Measurements from ENCODE around the gene CYP2A7. TPM values are rescaled to one million over a fixed set of nuclear protein-coding genes. Genes with fewer than 3 reads are reported as not detected.

The CYP2A7 gene
- total and polyA plus RNA-seq, 2 of the 8 experiments (the other 6 are each of a cell fraction or from before 2014, with no cell fraction given): 0.23 TPM; not detected in 1

- Histone ChIP-seq H3K9me3 (ENCODE audit: insufficient read depth in 2 of 2, low read depth in 1 of 2, low read length in 1 of 2) (peaks cover 10 to 13% of the 10 kb centered on the region in 2 experiments), H3K79me2 (ENCODE audit: control insufficient read depth in 1 of 2, insufficient read depth in 2 of 2, low read length in 2 of 2) (no peaks in the 10 kb centered on the region), H3K79me1 (ENCODE audit: low read depth, low read length) (no peaks in the 10 kb centered on the region), H3K18ac (ENCODE audit: extremely low read depth, low read length) (no peak overlapping the region), H4K91ac (replicated peaks; ENCODE audit: insufficient read length, low read length) (no peak overlapping the region), H3K27me3 (replicated peaks in 1 of 4; ENCODE audit: control insufficient read depth in 3 of 4, extremely low read depth in 1 of 4, insufficient read depth in 3 of 4, low read length in 3 of 4) (no peaks in the 10 kb centered on the region), H4K8ac (ENCODE audit: extremely low read depth, insufficient read depth, low read length) (no peak overlapping the region), H2BK20ac (ENCODE audit: low read length) (no peak overlapping the region), H2BK5ac (ENCODE audit: low read depth, low read length) (no peak overlapping the region), H2AK5ac (ENCODE audit: low read depth, low read length) (no peak overlapping the region), H2BK15ac (ENCODE audit: low read length) (no peak overlapping the region), H4K5ac (ENCODE audit: insufficient read length, low read depth, low read length) (no peak overlapping the region), H3K4me2 (ENCODE audit: insufficient read depth in 1 of 2, low read depth in 2 of 2, low read length in 2 of 2) (peak overlapping the region in 1 of 2 experiments; percentile 62; a peak in 1 of 4 replicates), H3K4me1 (replicated peaks in 1 of 4; ENCODE audit: control insufficient read depth in 3 of 4, insufficient read depth in 4 of 4, low read length in 3 of 4) (peaks cover 0 to 3% (median 0%) of the 10 kb centered on the region in 4 experiments; a peak in 1 of 7 replicates), H2BK12ac (ENCODE audit: low read depth, low read length) (no peak overlapping the region), H3K23ac (ENCODE audit: insufficient read length) (no peak overlapping the region), H2AFZ (ENCODE audit: low read length) (no peak overlapping the region), H3K23me2 (ENCODE audit: low read depth, low read length) (no peaks in the 10 kb centered on the region), H3K14ac (ENCODE audit: insufficient read length) (no peak overlapping the region), H3K4me3 (ENCODE audit: extremely low read depth in 1 of 4, insufficient read depth in 2 of 4, low read depth in 3 of 4, low read length in 4 of 4) (no peak overlapping the region), H3K9ac (replicated peaks in 1 of 4; ENCODE audit: extremely low read depth in 1 of 4, low read depth in 3 of 4, low read length in 3 of 4) (no peak overlapping the region), H3K27ac (ENCODE audit: low read depth, low read length) (no peak overlapping the region), H3K36me3 (ENCODE audit: control insufficient read depth in 2 of 4, insufficient read depth in 4 of 4, low read length in 3 of 4) (no peaks in the 10 kb centered on the region), H3K4ac (replicated peaks; ENCODE audit: insufficient read length, low read depth, low read length) (no peak overlapping the region), H3K56ac (replicated peaks; ENCODE audit: insufficient read length, low read depth, low read length) (no peak overlapping the region), H2BK120ac (replicated peaks; ENCODE audit: low read depth, low read length) (no peak overlapping the region), H4K20me1 (replicated peaks in 1 of 2; ENCODE audit: control insufficient read depth in 1 of 2, insufficient read depth in 2 of 2, low read length in 2 of 2) (no peaks in the 10 kb centered on the region)
- CTCF ChIA-PET (ENCODE audit: partially characterized antibody): no interaction called here
- POLR2A ChIA-PET (ENCODE audit: partially characterized antibody): no interaction called here
- DNase-seq (ENCODE audit: low read depth in 1 of 2, low spot score in 2 of 2): no peak
- FAIRE-seq: no peak
- 63% methylated on average over 6 of the region's 6 CpGs; no CpG with 5 or more reads in 1 of the 2 experiments for whole genome bisulfite sequencing, 2 experiments (ENCODE audit: extremely low coverage in 1 of 2, insufficient coverage in 1 of 2, insufficient read length in 1 of 2, insufficient replicate concordance in 2 of 2, low coverage in 1 of 2, low lambda C conversion rate in 2 of 2, missing lambda C conversion rate in 1 of 2)
- TF ChIP-seq SP4 (IDR thresholded peaks at IDR 0.05; ENCODE audit: low read length): no peak
- no peak for TF ChIP-seq ASH2L (IDR thresholded peaks at IDR 0.05; ENCODE audit: low read length)
- no peak for TF ChIP-seq SIX5 (IDR thresholded peaks at IDR 0.05; ENCODE audit: low read depth, low read length)
Measured at GRCh38 chr19:40908976-40909375, 26.9 kb upstream of the CYP2A7 start.
